Bronchial epithelial cell (primary cell): Measurements from ENCODE around the gene DDX60. TPM values are rescaled to one million over a fixed set of nuclear protein-coding genes. Genes with fewer than 3 reads are reported as not detected.
"Not testable (repeated sequence)": the region's sequence is repeated elsewhere in the genome, so short reads cannot be mapped to it uniquely, and the experiment has no call there.

Experiments
- DNase-seq: peaks from one replicate; pipeline ENCODE4 v3.0.0-alpha.2; 2010; ENCODE audit warnings: low read depth
- FAIRE-seq: peaks from 2 replicates; lab custom pipeline; 2011; peaks lifted over from hg19 to GRCh38; lab: Jason Lieb, UNC
- H3K27me3 ChIP-seq: 2 replicates; pipeline ENCODE4 v1.5.1; 2011; ENCODE audit warnings: low read length; ENCODE audit not compliant: control insufficient read depth, insufficient read depth
- H3K36me3 ChIP-seq: 2 replicates; pipeline ENCODE4 v1.5.1; 2011; ENCODE audit warnings: low read length; ENCODE audit not compliant: control insufficient read depth, insufficient read depth
- H3K4me3 ChIP-seq: 2 replicates; pipeline ENCODE4 v1.5.1; 2011; ENCODE audit warnings: mild to moderate bottlenecking, low read depth, low read length, control low read depth
- total RNA-seq: library from RNA; depleted of rRNA; stranded (reverse); fragments of >200 nt; gene quantifications from 2 replicates; pipeline ENCODE4 v1.2.1, GENCODE V29; 2014
- TF ChIP-seq, protein P1 (sequence below): IDR thresholded peaks from 2 replicates; pipeline ENCODE4 v1.5.1; 2011; ENCODE audit warnings: mild to moderate bottlenecking, moderate library complexity, low read length, control low read depth, inconsistent platforms; ENCODE audit not compliant: insufficient read depth, severe bottlenecking

The DDX60 gene
- total RNA-seq, 1 donor from 2014 or later, result 2.9 TPM

DNA sequence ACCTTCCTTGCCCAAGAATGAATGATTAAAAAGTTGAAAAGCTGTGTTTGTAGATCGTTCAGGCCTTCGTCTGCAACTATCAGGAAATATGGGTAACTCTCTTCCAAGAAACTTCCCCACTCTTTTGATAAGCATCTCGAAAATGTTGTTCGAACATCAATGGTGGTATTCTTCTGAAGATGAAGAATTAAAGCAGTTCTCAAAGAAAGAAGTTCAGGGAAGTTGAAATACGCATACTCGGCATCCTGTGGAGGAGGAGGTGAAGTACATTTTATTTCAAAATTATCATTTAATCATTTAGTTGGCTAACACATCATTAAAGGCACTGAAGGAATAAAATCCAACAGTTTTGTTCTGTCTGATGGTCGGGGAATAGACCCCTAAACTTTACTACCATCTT is 12.1 kb downstream of the DDX60 start:
- H3K27me3 ChIP-seq, result no peaks in the 10 kb centered on the region
- DNase-seq, result no peak
- TF ChIP-seq, protein P1, sequence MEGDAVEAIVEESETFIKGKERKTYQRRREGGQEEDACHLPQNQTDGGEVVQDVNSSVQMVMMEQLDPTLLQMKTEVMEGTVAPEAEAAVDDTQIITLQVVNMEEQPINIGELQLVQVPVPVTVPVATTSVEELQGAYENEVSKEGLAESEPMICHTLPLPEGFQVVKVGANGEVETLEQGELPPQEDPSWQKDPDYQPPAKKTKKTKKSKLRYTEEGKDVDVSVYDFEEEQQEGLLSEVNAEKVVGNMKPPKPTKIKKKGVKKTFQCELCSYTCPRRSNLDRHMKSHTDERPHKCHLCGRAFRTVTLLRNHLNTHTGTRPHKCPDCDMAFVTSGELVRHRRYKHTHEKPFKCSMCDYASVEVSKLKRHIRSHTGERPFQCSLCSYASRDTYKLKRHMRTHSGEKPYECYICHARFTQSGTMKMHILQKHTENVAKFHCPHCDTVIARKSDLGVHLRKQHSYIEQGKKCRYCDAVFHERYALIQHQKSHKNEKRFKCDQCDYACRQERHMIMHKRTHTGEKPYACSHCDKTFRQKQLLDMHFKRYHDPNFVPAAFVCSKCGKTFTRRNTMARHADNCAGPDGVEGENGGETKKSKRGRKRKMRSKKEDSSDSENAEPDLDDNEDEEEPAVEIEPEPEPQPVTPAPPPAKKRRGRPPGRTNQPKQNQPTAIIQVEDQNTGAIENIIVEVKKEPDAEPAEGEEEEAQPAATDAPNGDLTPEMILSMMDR, result no peak
- no peaks in the 10 kb centered on the region for H3K36me3 ChIP-seq
- no peak for FAIRE-seq
- no peak overlapping the region for H3K4me3 ChIP-seq

DNA sequence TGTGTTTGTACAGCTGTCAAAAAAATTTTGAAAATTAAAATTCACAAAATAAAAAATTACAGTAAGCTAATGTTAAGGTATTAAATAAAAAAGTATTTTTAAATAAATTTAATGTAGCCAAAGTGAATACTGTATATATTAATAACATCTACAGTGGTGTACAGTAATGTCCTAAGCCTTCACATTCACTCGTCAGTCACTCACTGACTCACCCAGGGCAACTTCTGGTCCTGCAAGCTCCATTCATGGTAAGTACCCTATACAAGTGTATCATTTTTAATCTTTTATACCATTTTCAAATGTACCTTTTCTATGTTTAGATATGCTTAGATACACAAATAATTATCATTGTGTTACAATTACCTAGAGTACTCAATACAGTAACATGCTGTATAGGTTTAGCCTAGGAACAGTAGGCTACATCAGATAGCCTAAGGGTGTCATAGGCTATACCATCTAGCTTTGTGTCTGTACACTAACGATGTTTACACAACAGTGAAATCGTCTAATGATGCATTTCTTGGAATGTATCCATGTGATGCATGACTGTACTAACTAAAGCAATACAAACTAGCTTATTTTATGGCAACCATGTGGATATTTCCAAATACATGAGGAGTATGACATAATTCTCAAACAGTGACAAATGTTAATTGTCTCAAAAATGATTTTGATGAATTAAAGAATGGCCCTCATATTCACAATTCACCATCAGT is 13.7 kb downstream of the DDX60 start:
- H3K27me3 ChIP-seq, result no peaks in the 10 kb centered on the region

DNA sequence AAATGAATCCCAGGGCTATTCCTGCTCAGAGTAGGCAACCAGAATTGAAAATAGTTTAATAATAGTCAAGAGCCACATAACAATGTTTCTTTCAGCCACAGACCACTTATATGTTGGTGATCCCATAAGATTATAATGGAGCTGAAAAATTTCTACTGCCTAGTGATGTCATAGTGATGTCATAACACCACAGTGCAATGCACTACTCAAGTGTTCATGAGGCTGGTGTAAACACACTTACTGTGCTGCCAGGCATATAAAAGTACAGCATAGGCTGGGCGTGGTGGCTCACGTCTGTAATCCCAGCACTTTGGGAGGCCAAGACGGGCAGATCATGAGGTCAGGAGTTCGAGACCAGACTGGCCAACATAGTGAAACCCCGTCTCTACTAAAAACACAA is 15.1 kb downstream of the DDX60 start:
- not testable (repeated sequence) for H3K27me3 ChIP-seq, H3K36me3 ChIP-seq, H3K4me3 ChIP-seq, FAIRE-seq, DNase-seq

More for the DNA sequence above, 13.7 kb downstream of the DDX60 start:
- Histone ChIP-seq H3K36me3 (no peaks in the 10 kb centered on the region), H3K4me3 (no peak overlapping the region)
- FAIRE-seq, result peak; percentile 87
- DNase-seq, result peak; percentile 100
- TF ChIP-seq, protein P1, result no peak

DNA sequence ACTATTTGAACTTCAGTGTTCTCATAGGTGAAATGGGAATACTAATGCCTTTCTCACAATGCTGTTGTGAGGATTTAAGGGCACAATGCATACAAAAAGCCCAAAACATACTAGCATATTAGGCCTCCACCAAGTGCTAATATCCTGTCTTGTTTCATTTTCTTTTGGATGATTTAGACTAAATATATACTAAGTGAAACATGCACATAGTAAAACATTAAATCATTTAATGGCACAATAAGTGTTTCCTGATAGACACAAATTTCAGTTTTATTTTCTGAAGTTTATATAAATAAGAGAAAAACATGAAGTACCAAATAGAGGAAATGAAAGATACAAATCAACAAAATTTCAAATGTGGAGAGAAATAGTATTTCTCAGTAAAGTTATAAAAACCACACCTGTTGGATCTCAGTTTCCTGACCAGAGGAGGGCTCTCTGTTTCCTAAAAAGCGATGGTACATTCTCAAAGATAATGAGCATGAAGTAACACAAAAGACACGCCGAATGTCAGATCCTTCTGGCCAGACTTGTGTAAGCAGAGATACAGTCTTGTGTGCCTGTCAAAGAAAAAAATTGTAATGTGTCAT is 25.1 kb downstream of the DDX60 start:
- TF ChIP-seq, protein P1, result no peak
- Histone ChIP-seq H3K4me3 (no peak overlapping the region), H3K36me3 (no peaks in the 10 kb centered on the region), H3K27me3 (no peaks in the 10 kb centered on the region)
- DNase-seq (no peak), FAIRE-seq (no peak)

DNA sequence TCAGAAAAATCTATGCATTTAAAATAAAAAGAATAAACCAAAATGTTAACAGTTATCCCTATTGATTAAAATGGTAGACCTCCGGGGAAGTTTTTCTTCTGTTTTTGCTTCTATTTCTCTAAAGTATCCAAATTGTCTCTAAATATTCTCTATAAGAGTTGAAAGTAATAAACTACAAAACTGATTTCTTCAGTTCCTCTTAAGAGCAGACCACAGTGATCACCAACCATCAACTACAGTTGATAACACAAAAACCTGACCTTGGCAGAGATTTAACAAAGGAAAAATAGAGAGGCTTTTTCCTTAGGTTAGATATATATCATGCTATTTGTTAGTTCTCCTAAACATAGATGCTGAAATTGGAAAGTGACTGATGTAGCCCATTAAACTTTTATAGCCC is 27.3 kb downstream of the DDX60 start:
- H3K4me3 ChIP-seq, result no peak overlapping the region
- no peaks in the 10 kb centered on the region for H3K36me3 ChIP-seq
- FAIRE-seq, result no peak
- TF ChIP-seq, protein P1, result no peak
- no peak for DNase-seq
- no peaks in the 10 kb centered on the region for H3K27me3 ChIP-seq

DNA sequence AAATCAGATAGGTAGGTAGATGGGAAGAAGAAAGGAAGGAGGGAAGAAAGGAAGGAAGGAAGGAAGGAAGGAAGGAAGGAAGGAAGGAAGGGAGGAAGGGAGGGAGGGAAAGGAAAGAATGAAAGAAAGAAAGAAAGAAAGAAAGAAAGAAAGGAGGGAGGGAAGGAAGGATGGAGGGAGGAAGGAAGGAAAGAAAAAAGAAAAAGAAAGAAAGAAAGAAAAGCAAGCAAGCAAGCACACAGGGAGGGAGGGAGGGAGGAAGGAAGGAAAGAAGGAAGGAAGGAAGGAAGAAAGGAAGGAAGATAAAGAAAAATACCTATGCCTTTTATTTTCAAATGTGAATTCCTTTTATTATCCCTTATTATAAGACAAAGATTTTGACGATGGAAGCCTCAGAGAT is 32.7 kb downstream of the DDX60 start:
- not testable (repeated sequence) for FAIRE-seq

More for the DNA sequence above, 32.7 kb downstream of the DDX60 start:
- not testable (repeated sequence) for H3K27me3 ChIP-seq, H3K4me3 ChIP-seq, DNase-seq, H3K36me3 ChIP-seq
